H1 (cell line): ENCODE measurements around the gene SPOCD1. TPM values are rescaled to one million over a fixed set of nuclear protein-coding genes. Genes with fewer than 3 reads are reported as not detected.

Source experiments
- CTCF ChIA-PET: fragments of 300-600 bp; sonication (Branson Sonifier 250); formaldehyde crosslinking; loops from one replicate; lab custom pipeline; 2021; ENCODE audit not compliant: partially characterized antibody; lab: Charles Lee
- POLR2A ChIA-PET: fragments of 300-600 bp; sonication (Branson Sonifier 250); formaldehyde crosslinking; loops from one replicate; lab custom pipeline; 2021; ENCODE audit warnings: inconsistent platforms; ENCODE audit not compliant: partially characterized antibody; lab: Charles Lee
- DNase-seq, 2 experiments: peaks; one replicate each; pipeline versions ENCODE4 v3.0.0 to v3.0.0-alpha.2; 2010 to 2022; ENCODE audit warnings: low spot score in 2 of 2, low read depth in 1 of 2, mixed read lengths in 1 of 2
- FAIRE-seq: peaks from 2 replicates; lab custom pipeline; 2011; peaks lifted over from hg19 to GRCh38; lab: Jason Lieb, UNC
- H2AFZ ChIP-seq: 2 replicates; pipeline ENCODE4 v1.8.1; 2012; ENCODE audit warnings: low read length, inconsistent platforms
- H2AK5ac ChIP-seq: 2 replicates; pipeline ENCODE4 v1.6.1; 2013; ENCODE audit warnings: low read depth, low read length
- H2BK120ac ChIP-seq: replicated peaks from 2 replicates; pipeline ENCODE3; 2013; ENCODE audit warnings: low read depth, low read length, inconsistent platforms
- H2BK12ac ChIP-seq: 2 replicates; pipeline ENCODE4 v1.6.1; 2013; ENCODE audit warnings: low read depth, low read length
- H2BK15ac ChIP-seq: 2 replicates; pipeline ENCODE4 v1.6.1; 2013; ENCODE audit warnings: low read length
- H2BK20ac ChIP-seq: 2 replicates; pipeline ENCODE4 v1.6.1; 2013; ENCODE audit warnings: low read length
- H2BK5ac ChIP-seq: 2 replicates; pipeline ENCODE4 v1.6.1; 2013; ENCODE audit warnings: low read depth, low read length
- H3K14ac ChIP-seq: 2 replicates; pipeline ENCODE4 v1.6.1; 2013; ENCODE audit warnings: inconsistent platforms; ENCODE audit not compliant: insufficient read length
- H3K18ac ChIP-seq: 2 replicates; pipeline ENCODE4 v1.6.1; 2013; ENCODE audit warnings: low read length; ENCODE audit errors: extremely low read depth
- H3K23ac ChIP-seq: 2 replicates; pipeline ENCODE4 v1.6.1; 2013; ENCODE audit warnings: inconsistent platforms; ENCODE audit not compliant: insufficient read length
- H3K23me2 ChIP-seq: 2 replicates; pipeline ENCODE4 v1.6.1; 2013; ENCODE audit warnings: low read depth, low read length
- H3K27ac ChIP-seq: 2 replicates; pipeline ENCODE4 v1.6.1; 2011; ENCODE audit warnings: low read depth, low read length, inconsistent platforms
- H3K27me3 ChIP-seq, 4 experiments: replicated peaks in 1 of 4; 1 replicate in 1 of 4; 2 replicates in 3 of 4; pipeline versions ENCODE4 v1.6.1 to v1.8.1; 2011 to 2013; ENCODE audit warnings: low read length in 3 of 4, mild to moderate bottlenecking in 3 of 4, inconsistent platforms in 2 of 4, mixed read lengths in 2 of 4, moderate library complexity in 1 of 4; ENCODE audit not compliant: control insufficient read depth in 3 of 4, insufficient read depth in 3 of 4; ENCODE audit errors: extremely low read depth in 1 of 4
- H3K36me3 ChIP-seq, 4 experiments: 2 replicates each; pipeline versions ENCODE4 v1.6.1 to v1.8.1; 2011 to 2013; ENCODE audit warnings: mild to moderate bottlenecking in 4 of 4, low read length in 3 of 4, moderate library complexity in 2 of 4, control low read depth in 1 of 4, inconsistent platforms in 1 of 4; ENCODE audit not compliant: insufficient read depth in 4 of 4, control insufficient read depth in 2 of 4
- H3K4ac ChIP-seq: replicated peaks from 2 replicates; pipeline ENCODE3; 2013; ENCODE audit warnings: low read length, low read depth, mixed read lengths, inconsistent platforms; ENCODE audit not compliant: insufficient read length
- H3K4me1 ChIP-seq, 4 experiments: replicated peaks in 1 of 4; 1 replicate in 1 of 4; 2 replicates in 3 of 4; pipeline versions ENCODE4 v1.6.1 to v1.8.1; 2011 to 2013; ENCODE audit warnings: low read length in 3 of 4, inconsistent platforms in 2 of 4, mixed read lengths in 1 of 4; ENCODE audit not compliant: insufficient read depth in 4 of 4, control insufficient read depth in 3 of 4
- H3K4me2 ChIP-seq, 2 experiments: 2 replicates each; pipeline versions ENCODE4 v1.6.1 to v1.8.1; 2011 to 2013; ENCODE audit warnings: low read depth in 2 of 2, low read length in 2 of 2, control low read depth in 1 of 2, inconsistent platforms in 1 of 2, mild to moderate bottlenecking in 1 of 2; ENCODE audit not compliant: insufficient read depth in 1 of 2
- H3K4me3 ChIP-seq, 4 experiments: fragments of 200-600, 300-600 bp in 1 of 4; sonication (generic), shearing (Covaris generic), sonication (Bioruptor Twin) in 1 of 4; 2 replicates each; pipeline versions ENCODE4 v1.5.1 to v1.8.1; 2011 to 2016; ENCODE audit warnings: low read length in 4 of 4, low read depth in 3 of 4, control low read depth in 2 of 4, inconsistent platforms in 2 of 4, mild to moderate bottlenecking in 2 of 4, mixed read lengths in 1 of 4, moderate library complexity in 1 of 4; ENCODE audit not compliant: insufficient read depth in 2 of 4; ENCODE audit errors: extremely low read depth in 1 of 4
- H3K56ac ChIP-seq: replicated peaks from 2 replicates; pipeline ENCODE3; 2013; ENCODE audit warnings: low read depth, mild to moderate bottlenecking, mixed read lengths, low read length, inconsistent platforms; ENCODE audit not compliant: insufficient read length
- H3K79me1 ChIP-seq: 2 replicates; pipeline ENCODE4 v1.6.1; 2013; ENCODE audit warnings: low read depth, low read length, control low read depth
- H3K79me2 ChIP-seq, 2 experiments: 2 replicates each; pipeline versions ENCODE4 v1.6.1 to v1.8.1; 2012 to 2013; ENCODE audit warnings: low read length in 2 of 2, mild to moderate bottlenecking in 2 of 2, inconsistent platforms in 1 of 2; ENCODE audit not compliant: insufficient read depth in 2 of 2, control insufficient read depth in 1 of 2
- H3K9ac ChIP-seq, 4 experiments: replicated peaks in 1 of 4; 1 replicate in 1 of 4; 2 replicates in 3 of 4; pipeline versions ENCODE4 v1.6.1 to v1.8.1; 2011 to 2013; ENCODE audit warnings: low read depth in 3 of 4, low read length in 3 of 4, control low read depth in 2 of 4, mild to moderate bottlenecking in 2 of 4, moderate library complexity in 2 of 4, inconsistent platforms in 1 of 4; ENCODE audit errors: extremely low read depth in 1 of 4
- H3K9me3 ChIP-seq, 2 experiments: 2 replicates each; pipeline versions ENCODE4 v1.6.1 to v1.8.1; 2012 to 2013; ENCODE audit warnings: mild to moderate bottlenecking in 2 of 2, moderate library complexity in 2 of 2, control low read depth in 1 of 2, inconsistent platforms in 1 of 2, low read depth in 1 of 2, low read length in 1 of 2, mixed read lengths in 1 of 2; ENCODE audit not compliant: insufficient read depth in 2 of 2
- H4K20me1 ChIP-seq, 2 experiments: replicated peaks in 1 of 2; 2 replicates each; pipeline versions ENCODE3 to v1.8.1; 2011 to 2013; ENCODE audit warnings: inconsistent platforms in 2 of 2, low read length in 2 of 2, mild to moderate bottlenecking in 1 of 2; ENCODE audit not compliant: insufficient read depth in 2 of 2, control insufficient read depth in 1 of 2
- H4K5ac ChIP-seq: 2 replicates; pipeline ENCODE4 v1.6.1; 2013; ENCODE audit warnings: low read length, low read depth, mixed read lengths, inconsistent platforms; ENCODE audit not compliant: insufficient read length
- H4K8ac ChIP-seq: 2 replicates; pipeline ENCODE4 v1.8.0; 2013; ENCODE audit warnings: mild to moderate bottlenecking, moderate library complexity, low read length, inconsistent platforms; ENCODE audit not compliant: insufficient read depth; ENCODE audit errors: extremely low read depth
- H4K91ac ChIP-seq: replicated peaks from 2 replicates; pipeline ENCODE3; 2013; ENCODE audit warnings: low read length, mixed read lengths, inconsistent platforms; ENCODE audit not compliant: insufficient read length
- FOSL1 ChIP-seq: IDR thresholded peaks from 2 replicates; pipeline ENCODE4 v1.6.1; 2011; ENCODE audit warnings: mild to moderate bottlenecking, low read depth, low read length, moderate library complexity; ENCODE audit not compliant: insufficient read depth
- KDM1A ChIP-seq: fragments of 200-600, 300-600 bp; sonication (generic); IDR thresholded peaks from 2 replicates; pipeline ENCODE4 v1.7.1; 2016; ENCODE audit warnings: mild to moderate bottlenecking, low read length, borderline replicate concordance
- RFX5 ChIP-seq: IDR thresholded peaks from 2 replicates; pipeline ENCODE4 v1.6.1; 2011; ENCODE audit warnings: low read depth, low read length, improper control_type of control experiment, borderline replicate concordance
- SAP30 ChIP-seq: fragments of 300-600 bp; sonication (generic); IDR thresholded peaks from 2 replicates; pipeline ENCODE4 v1.7.1; 2012; ENCODE audit warnings: low read length, moderate library complexity, mild to moderate bottlenecking, inconsistent platforms; ENCODE audit not compliant: insufficient read depth, insufficient replicate concordance
- SIN3A ChIP-seq, 2 experiments: IDR thresholded peaks in 1 of 2; conservative IDR thresholded peaks in 1 of 2; 2 replicates each; pipeline ENCODE4 v1.6.1; 2011 to 2012; ENCODE audit warnings: low read length in 2 of 2, improper control_type of control experiment in 1 of 2, low read depth in 1 of 2, mild to moderate bottlenecking in 1 of 2
- SP2 ChIP-seq: IDR thresholded peaks from 2 replicates; pipeline ENCODE4 v1.6.1; 2012; ENCODE audit warnings: mild to moderate bottlenecking, low read length, inconsistent platforms
- TBP ChIP-seq: IDR thresholded peaks from 2 replicates; pipeline ENCODE4 v1.6.1; 2011; ENCODE audit warnings: low read depth, low read length, improper control_type of control experiment
- YY1 ChIP-seq: IDR thresholded peaks from 2 replicates; pipeline ENCODE4 v1.6.1; 2011; ENCODE audit warnings: low read depth, mild to moderate bottlenecking, low read length
- whole genome bisulfite sequencing, 2 experiments: shearing (Covaris generic) in 1 of 2; methylation state at CpG; one replicate each; pipeline versions ENCODE4 v1.1.6 to v1.1.7; 2013 to 2015; ENCODE audit warnings: low lambda C conversion rate in 2 of 2, mixed read lengths in 2 of 2, inconsistent platforms in 1 of 2, low coverage in 1 of 2, missing lambda C conversion rate in 1 of 2; ENCODE audit not compliant: insufficient replicate concordance in 2 of 2, insufficient coverage in 1 of 2, insufficient read length in 1 of 2; ENCODE audit errors: extremely low coverage in 1 of 2, missing lambda C conversion rate in 1 of 2; 5-methylcytosine and 5-hydroxymethylcytosine counted together
- polyA plus RNA-seq, 7 experiments: library from polyadenylated mRNA; depleted of rRNA in 3 of 7; stranded (reverse) in 5 of 7; unstranded in 2 of 7; fragments of >200 nt in 5 of 7; fragments of 200-250 nt in 2 of 7; gene quantifications; 1 replicate in 5 of 7; 2 replicates in 1 of 7; 4 replicates in 1 of 7; pipeline versions ENCODE4 v1.2.1 to v1.2.3, GENCODE V29; 2011 to 2013; ENCODE audit warnings: missing spikeins in 2 of 7, mixed read lengths in 2 of 7
- total RNA-seq: library from RNA; stranded (reverse); fragmentation: NEBNext Ultra II Directional; extraction: Animal tissue kit (Norgen Biotek cat#: 25700); gene quantifications from 2 replicates; pipeline ENCODE4 v1.2.1, GENCODE V29; 2021
- TF ChIP-seq, protein P1 (sequence below): IDR thresholded peaks from 2 replicates; pipeline ENCODE4 v1.6.1; 2011; ENCODE audit warnings: low read length, improper control_type of control experiment

SPOCD1 gene
- total and polyA plus RNA-seq, 2 of the 8 experiments (the other 6 are each of a cell fraction or from before 2014, with no cell fraction given), result 1.8 to 2.9 TPM

DNA sequence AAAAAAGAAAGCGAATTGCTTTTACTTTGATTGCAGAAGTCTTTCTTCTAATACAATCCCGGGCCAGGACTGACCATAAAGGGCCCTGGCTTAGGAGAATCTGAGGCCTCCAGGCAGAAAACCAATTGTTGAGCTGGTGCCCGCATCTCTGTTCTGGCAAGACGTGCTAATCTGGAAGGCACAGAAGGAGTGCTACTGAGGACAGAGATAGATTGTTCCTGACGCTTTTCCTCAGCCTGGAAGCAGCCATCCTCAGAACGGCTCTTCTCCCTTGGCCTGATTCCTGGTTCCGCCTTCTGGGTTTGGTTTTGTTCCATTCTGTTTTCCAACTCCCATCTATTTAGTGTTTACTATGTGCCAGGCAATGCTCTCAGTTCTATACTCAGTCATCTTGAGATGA, 44.8 kb upstream of the SPOCD1 start:
- H2AFZ ChIP-seq, result no peak overlapping the region
- 92% methylated on average over 7 of the region's 7 CpGs; no CpG with 5 or more reads in 1 of the 2 experiments for WGBS, 2 experiments
- FAIRE-seq, result no peak

More for the DNA sequence above, 44.8 kb upstream of the SPOCD1 start:
- Histone ChIP-seq H3K4me2 (no peak overlapping the region), H3K23me2 (no peaks in the 10 kb centered on the region), H3K18ac (no peak overlapping the region), H3K4me3 (no peak overlapping the region), H3K4me1 (peaks cover 0 to 1% (median 0%) of the 10 kb centered on the region in 4 experiments; a peak in 1 of 7 replicates), H3K9me3 (no peaks in the 10 kb centered on the region), H2AK5ac (no peak overlapping the region), H3K4ac (no peak overlapping the region), H2BK5ac (no peak overlapping the region), H3K27ac (no peak overlapping the region), H3K36me3 (no peaks in the 10 kb centered on the region), H2BK12ac (no peak overlapping the region), H4K20me1 (no peaks in the 10 kb centered on the region), H3K79me1 (no peaks in the 10 kb centered on the region), H3K56ac (no peak overlapping the region), H4K5ac (no peak overlapping the region), H2BK15ac (no peak overlapping the region), H2BK20ac (no peak overlapping the region), H3K9ac (no peak overlapping the region), H3K14ac (no peak overlapping the region), H4K91ac (no peak overlapping the region), H4K8ac (no peak overlapping the region), H2BK120ac (no peak overlapping the region), H3K27me3 (no peaks in the 10 kb centered on the region; a peak in 1 of 7 replicates)
- ChIA-PET CTCF (interaction anchor here (0.5 to 1.7 kb wide), 8 partner anchors 13 to 209 kb away, joined by 3 to 4 read pairs (median 3); partner anchors contain the start of gene SPOCD1), POLR2A (interaction anchor here (0.6 kb wide), 1 partner anchor 105 kb away, joined by 4 read pairs; no protein-coding TSS in a partner anchor)
- DNase-seq, result no peak
- TF ChIP-seq FOSL1, result no peak
- no peak for TF ChIP-seq SAP30
- TF ChIP-seq TBP, result no peak
- no peak for TF ChIP-seq SP2
- TF ChIP-seq SIN3A (conservative IDR thresholded peaks at IDR 0.05 in 1 of 2, IDR thresholded peaks at IDR 0.05 in 1 of 2; ENCODE audit: low read depth in 1 of 2, low read length in 2 of 2), result no peak
- TF ChIP-seq RFX5, result no peak
- no peak for TF ChIP-seq KDM1A
- TF ChIP-seq YY1, result no peak
- TF ChIP-seq, protein P1, sequence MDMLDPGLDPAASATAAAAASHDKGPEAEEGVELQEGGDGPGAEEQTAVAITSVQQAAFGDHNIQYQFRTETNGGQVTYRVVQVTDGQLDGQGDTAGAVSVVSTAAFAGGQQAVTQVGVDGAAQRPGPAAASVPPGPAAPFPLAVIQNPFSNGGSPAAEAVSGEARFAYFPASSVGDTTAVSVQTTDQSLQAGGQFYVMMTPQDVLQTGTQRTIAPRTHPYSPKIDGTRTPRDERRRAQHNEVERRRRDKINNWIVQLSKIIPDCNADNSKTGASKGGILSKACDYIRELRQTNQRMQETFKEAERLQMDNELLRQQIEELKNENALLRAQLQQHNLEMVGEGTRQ, result no peak
- TF ChIP-seq, all 59 proteins: peak for 0
- H3K23ac ChIP-seq, result no peak overlapping the region
- H3K79me2 ChIP-seq, result no peaks in the 10 kb centered on the region
